Stimulated activated naive B cell treated with anti-CD40 and anti-IgM and Interleukin-4, amounts not matched to agents 10 μg/mL and 1 μg/mL and 100 μg/mL, for 72 hours (primary cell): Measurements from ENCODE around the gene CDK1.
A peak's percentile ranks its signal among the peaks of the same experiment; 100 is the strongest.
"Not testable (repeated sequence)": the region's sequence is repeated elsewhere in the genome, so short reads cannot be mapped to it uniquely, and the experiment has no call there.

Source experiments
- ATAC-seq, 2 donors: fragments of 150-1000 bp; cut with Tn5 transposase; replicated peaks; 2 replicates each; pipeline ENCODE4 v1.10.0; 2021; ENCODE audit warnings: moderate library complexity in 1 of 2
- DNase-seq: peaks from one replicate; pipeline ENCODE4 v3.0.0; 2021
- H3K27ac Mint-ChIP-seq: one replicate; pipeline ENCODE4 v1.8.0; 2022; ENCODE audit warnings: mild to moderate bottlenecking, mixed read lengths
- H3K27me3 Mint-ChIP-seq, 2 donors: one replicate each; pipeline ENCODE4 v1.8.0; 2022; ENCODE audit warnings: mixed read lengths in 2 of 2
- H3K36me3 Mint-ChIP-seq, 2 donors: one replicate each; pipeline ENCODE4 v1.8.0; 2022; ENCODE audit warnings: mixed read lengths in 2 of 2, mild to moderate bottlenecking in 1 of 2
- H3K4me1 Mint-ChIP-seq, 2 donors: one replicate each; pipeline ENCODE4 v1.8.0; 2022; ENCODE audit warnings: mixed read lengths in 2 of 2, mild to moderate bottlenecking in 1 of 2
- H3K4me3 Mint-ChIP-seq, 2 donors: one replicate each; pipeline ENCODE4 v1.8.0; 2022; ENCODE audit warnings: mild to moderate bottlenecking in 2 of 2, mixed read lengths in 2 of 2, moderate library complexity in 1 of 2
- H3K9me3 Mint-ChIP-seq, 2 donors: one replicate each; pipeline ENCODE4 v1.8.0; 2022; ENCODE audit warnings: mixed read lengths in 2 of 2, mild to moderate bottlenecking in 1 of 2

The CDK1 gene

DNA sequence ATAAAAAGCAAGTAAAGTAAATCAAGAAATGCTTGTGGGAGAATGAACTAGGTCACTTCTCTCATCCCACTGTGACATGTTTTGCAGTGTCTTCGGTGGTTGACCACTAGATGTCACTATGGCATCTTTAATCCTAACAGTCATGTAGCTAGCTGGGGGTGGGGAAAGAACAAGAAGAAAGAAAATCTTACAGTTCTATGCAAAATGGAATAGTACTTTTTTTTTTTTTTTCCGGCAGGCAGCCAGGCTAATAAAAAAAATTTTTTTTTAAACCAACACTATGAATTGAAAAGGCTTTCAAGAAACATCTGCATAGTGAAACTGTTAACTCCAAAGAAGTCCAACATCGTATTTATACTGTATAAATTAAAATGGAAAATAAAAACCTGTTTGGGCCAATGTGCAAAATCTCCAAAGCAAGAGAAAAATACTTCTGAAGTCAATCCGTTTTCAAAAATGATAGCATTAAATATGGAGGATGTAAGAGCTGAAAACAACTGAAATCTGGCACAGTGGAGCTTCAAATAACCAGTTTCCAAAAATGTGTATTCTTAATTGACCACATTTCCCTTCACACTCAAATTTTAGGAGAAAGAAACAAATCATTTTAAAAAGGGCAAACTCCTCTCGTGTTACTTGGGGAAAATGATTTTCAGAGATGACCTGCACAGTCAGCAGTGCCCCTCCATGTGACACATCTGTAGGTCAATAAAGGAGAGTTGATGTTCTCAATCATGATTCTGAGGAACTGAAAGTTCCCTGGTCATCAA lies 38.5 kb downstream of the CDK1 start:
- peak; percentile 90 to 92 for ATAC-seq
- H3K4me1 Mint-ChIP-seq, result peaks cover 2 to 8% of the 10 kb centered on the region in 2 donors
- no peaks in the 10 kb centered on the region for H3K36me3 Mint-ChIP-seq
- no peak overlapping the region for H3K4me3 Mint-ChIP-seq
- no peaks in the 10 kb centered on the region for H3K9me3 Mint-ChIP-seq
- no peak overlapping the region for H3K27ac Mint-ChIP-seq
- DNase-seq, result peak; percentile 22
- no peaks in the 10 kb centered on the region for H3K27me3 Mint-ChIP-seq

DNA sequence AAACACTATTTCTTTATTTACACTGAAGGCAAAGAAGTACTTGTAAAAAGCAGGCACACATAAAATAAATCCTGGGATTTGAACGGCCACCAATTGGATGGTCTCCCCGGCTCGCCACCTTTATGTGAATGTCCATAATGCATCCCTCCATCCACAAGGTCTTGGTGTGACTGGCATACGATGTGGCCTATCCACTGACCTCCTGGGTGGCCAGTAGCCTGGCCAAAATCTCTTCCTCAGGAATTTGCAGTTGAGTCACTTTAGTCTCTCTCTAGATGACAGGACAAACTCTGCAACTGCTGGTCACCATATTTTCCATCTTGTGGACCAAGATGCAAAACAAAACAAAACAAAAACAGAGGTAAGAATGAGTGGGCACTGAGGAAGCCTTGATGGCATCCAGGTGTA lies 39.1 kb downstream of the CDK1 start:
- H3K36me3 Mint-ChIP-seq, result no peaks in the 10 kb centered on the region
- no peak overlapping the region for H3K4me3 Mint-ChIP-seq
- H3K27ac Mint-ChIP-seq, result no peak overlapping the region
- H3K9me3 Mint-ChIP-seq, result no peaks in the 10 kb centered on the region
- H3K4me1 Mint-ChIP-seq, result peaks cover 2 to 8% of the 10 kb centered on the region in 2 donors
- no peak for ATAC-seq
- no peak for DNase-seq
- H3K27me3 Mint-ChIP-seq, result no peaks in the 10 kb centered on the region

DNA sequence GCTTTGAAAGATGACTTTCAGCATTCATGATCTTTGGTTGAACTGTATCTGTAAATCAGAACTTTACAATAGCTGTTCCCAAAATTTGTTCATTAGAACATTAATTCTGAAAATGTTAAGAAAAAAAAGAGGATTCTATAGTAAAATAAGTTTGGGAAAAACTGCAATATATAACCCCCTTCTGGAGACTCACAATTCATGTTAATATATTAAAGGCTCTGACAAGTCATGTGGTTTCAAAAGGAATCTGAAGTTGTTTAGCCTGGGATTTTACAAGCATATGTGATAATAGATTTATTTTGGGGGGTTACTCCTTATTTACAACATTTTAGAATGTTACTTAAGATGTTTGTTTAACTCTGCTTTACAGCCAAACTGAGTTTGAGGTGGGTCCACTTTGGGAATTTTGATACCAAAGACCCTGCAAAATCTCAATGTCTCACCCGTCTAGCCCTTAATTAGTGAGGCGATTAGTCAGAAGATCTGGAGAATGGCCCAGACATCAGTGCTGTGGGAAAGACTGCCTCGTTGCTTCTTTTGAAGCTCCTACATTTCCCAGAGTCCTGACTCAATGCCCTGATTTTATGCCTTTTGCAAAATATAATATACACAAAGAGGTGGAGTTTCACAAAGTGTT lies 40.0 kb downstream of the CDK1 start:
- no peaks in the 10 kb centered on the region for H3K9me3 Mint-ChIP-seq
- DNase-seq (no peak), ATAC-seq (no peak)

DNA sequence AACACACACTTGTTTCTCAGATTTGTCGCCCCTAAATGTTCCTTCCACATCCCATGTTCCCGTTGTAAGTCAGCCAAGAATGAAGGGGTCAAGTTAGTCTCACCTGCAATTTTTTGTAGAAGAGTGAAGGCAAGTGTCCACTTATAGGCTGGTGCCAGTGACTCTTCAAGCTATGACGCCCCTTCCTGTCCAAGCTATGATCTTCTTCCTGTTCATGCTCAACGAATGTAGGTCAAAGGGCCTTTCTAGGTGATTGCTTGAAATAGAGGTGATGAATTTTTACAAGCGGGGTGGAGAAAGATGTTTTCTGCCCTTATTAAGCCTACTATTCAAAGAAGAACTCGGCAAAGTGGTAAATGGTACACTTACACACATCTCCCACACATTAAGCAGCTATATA lies 41.0 kb downstream of the CDK1 start:
- DNase-seq, result no peak
- ATAC-seq, result no peak
- Mint-ChIP-seq H3K9me3 (no peaks in the 10 kb centered on the region), H3K36me3 (no peaks in the 10 kb centered on the region), H3K4me3 (no peak overlapping the region), H3K27me3 (no peaks in the 10 kb centered on the region), H3K27ac (no peak overlapping the region), H3K4me1 (peaks cover 2 to 8% of the 10 kb centered on the region in 2 donors)

More for the DNA sequence above, 40.0 kb downstream of the CDK1 start:
- Mint-ChIP-seq H3K36me3 (no peaks in the 10 kb centered on the region), H3K27me3 (no peaks in the 10 kb centered on the region), H3K27ac (no peak overlapping the region), H3K4me1 (peaks cover 2 to 8% of the 10 kb centered on the region in 2 donors), H3K4me3 (no peak overlapping the region)

DNA sequence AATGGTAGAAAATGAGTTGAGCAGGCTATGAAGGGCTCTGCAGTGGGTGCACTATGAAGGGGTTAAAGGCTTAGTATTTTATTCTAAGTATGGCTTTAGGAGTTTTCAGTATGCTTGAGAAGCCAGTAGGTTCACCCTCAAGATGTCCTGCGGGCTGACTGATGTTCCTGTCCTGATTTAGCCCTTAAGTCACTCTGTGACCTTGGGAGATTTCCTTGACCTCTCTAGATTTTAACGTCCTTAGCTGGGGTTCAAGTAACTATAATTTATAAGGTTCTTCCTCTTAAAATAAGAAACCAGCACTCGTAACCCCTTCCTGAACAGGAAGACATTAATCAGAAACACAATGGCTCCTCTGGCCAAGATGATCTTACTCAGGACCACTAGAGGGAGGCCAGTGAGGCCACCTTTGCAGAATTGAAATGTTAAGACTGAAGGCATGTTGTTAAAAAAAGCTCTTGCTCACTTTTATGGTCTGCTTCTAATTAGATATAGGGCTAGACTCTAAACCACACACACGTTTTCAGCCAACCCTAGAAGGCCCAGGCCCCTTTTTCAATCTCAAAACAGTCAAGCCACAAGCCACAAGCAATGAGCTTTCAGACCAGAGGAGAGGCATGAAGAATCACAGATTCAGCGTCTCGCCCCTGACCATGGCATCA lies 41.9 kb downstream of the CDK1 start:
- Mint-ChIP-seq H3K4me1 (peaks cover 2 to 8% of the 10 kb centered on the region in 2 donors), H3K9me3 (no peaks in the 10 kb centered on the region), H3K27ac (no peak overlapping the region), H3K4me3 (no peak overlapping the region), H3K36me3 (no peaks in the 10 kb centered on the region), H3K27me3 (no peaks in the 10 kb centered on the region)
- DNase-seq (no peak), ATAC-seq (peak; percentile 39 to 43)

DNA sequence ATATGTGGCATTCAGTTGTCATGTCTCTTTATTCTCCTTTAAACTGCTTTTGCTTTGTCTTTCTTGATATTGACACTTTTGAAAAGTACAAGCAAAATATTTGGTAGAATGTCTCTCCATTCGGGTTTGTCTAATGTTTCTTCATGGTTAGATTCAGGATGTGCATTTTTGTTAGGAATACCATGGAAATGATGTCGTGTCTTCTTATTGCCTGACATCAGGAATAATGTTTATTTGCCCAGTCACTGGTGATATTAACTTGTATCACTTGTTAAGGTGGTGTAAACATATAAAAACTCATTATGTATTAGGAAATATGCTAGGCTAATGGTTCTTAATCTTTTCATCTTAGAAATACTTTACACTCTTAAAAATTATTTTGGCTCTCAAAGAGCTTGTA lies 43.4 kb downstream of the CDK1 start:
- DNase-seq, result no peak
- Mint-ChIP-seq H3K36me3 (no peaks in the 10 kb centered on the region), H3K4me3 (no peak overlapping the region), H3K9me3 (no peaks in the 10 kb centered on the region), H3K27me3 (no peaks in the 10 kb centered on the region), H3K27ac (no peak overlapping the region), H3K4me1 (peaks cover 2 to 8% of the 10 kb centered on the region in 2 donors)
- ATAC-seq, result no peak

DNA sequence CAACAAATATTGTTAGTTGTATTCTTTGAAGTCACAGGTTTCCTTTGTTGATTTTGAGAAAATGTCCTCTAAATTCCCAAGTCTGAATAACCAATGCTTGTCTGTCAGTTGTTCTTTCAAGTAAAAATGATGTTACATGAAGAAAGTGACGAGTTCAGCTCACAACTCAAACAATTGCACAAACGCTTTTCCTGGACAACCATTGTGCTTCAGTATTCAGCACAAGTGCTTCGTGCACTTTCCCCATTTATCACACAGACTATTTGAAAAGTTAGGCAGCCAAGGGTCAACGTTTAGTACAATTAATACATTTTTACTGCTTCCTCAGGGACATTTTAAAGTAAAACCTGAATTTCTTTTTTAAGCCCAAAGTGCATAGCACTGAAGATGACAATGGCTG lies 44.5 kb downstream of the CDK1 start:
- DNase-seq (no peak), ATAC-seq (no peak)
- Mint-ChIP-seq H3K27me3 (peaks cover 0 to 2% of the 10 kb centered on the region in 2 donors), H3K4me1 (peaks cover 0 to 2% of the 10 kb centered on the region in 2 donors), H3K36me3 (no peaks in the 10 kb centered on the region), H3K4me3 (no peak overlapping the region), H3K27ac (no peak overlapping the region), H3K9me3 (no peaks in the 10 kb centered on the region)

DNA sequence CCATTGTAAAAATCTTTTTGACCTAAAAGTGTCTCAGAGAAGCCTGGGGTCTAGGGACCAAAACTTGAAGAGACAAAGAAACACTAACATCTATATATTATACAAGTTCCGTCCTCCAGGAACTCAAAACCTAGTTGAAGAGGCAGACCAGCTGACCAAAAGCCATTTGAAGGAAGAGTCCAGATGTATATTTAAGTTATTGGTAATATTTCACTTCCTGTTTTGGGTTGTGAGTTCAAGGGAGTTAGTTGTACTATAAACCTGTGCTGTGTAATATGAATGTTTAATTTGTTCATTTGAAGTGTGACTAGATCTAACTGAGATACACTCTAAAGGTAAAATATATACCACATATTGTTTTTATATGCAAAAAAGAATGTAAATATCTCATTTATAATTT lies 45.0 kb downstream of the CDK1 start:
- Mint-ChIP-seq H3K4me3 (no peak overlapping the region), H3K9me3 (no peaks in the 10 kb centered on the region), H3K27me3 (peaks cover 0 to 5% of the 10 kb centered on the region in 2 donors), H3K4me1 (peaks cover 0 to 2% of the 10 kb centered on the region in 2 donors), H3K27ac (no peak overlapping the region), H3K36me3 (no peaks in the 10 kb centered on the region)
- no peak for ATAC-seq
- no peak for DNase-seq

DNA sequence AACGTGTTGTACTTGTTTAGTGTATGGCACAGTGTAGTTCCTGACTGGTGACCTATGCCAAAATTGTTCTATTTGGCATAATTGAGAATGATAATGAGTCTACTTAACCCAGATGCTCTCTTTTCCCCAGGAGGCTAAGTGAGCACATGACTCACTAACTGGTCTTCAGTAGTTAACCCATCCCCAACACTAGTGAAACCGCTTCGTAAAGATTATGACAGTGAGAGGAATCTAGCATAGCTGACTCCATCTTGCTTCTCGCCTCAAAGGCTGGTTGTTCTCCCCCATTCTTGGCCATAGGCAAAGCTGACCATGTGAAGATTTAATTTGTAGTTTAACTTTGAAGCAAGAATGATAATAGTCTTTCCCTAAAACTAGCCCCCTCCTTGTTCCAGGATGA lies 47.2 kb downstream of the CDK1 start:
- DNase-seq (no peak), ATAC-seq (no peak)
- Mint-ChIP-seq H3K27me3 (peaks cover 0 to 5% of the 10 kb centered on the region in 2 donors), H3K4me1 (no peaks in the 10 kb centered on the region), H3K36me3 (no peaks in the 10 kb centered on the region), H3K4me3 (no peak overlapping the region), H3K27ac (no peak overlapping the region), H3K9me3 (no peaks in the 10 kb centered on the region)

DNA sequence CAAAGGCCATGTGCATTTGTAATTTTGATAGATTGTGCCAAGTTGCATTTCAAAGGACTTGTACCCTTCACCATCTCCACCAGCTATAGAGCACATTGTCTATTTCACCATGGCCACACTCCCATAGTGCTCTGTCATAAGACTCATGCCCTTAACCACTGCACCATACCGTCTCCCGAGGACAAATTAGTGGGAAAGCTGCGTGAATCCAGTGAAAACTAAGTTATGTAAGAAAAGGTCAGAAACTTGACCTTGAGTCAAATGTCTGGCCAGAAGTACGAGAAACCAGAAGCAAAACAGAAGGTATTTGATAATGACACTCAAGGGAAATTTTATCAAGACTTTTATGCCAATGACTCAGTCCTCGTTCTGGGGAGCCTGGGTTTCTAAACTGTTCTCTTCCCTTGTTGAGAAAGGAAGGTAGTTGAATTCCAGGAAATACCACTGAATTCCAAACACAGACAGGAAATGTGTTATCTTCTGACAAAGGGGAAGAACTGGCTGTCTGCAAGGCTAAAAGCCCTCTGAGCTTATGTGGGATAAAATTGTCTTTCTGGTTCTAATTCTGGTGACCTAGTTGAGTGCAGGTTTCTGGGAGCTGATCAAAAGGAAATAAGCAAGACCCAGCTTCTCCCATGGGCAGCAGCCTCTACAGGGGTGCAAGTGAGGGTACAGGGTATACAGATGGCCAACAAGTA lies 49.7 kb downstream of the CDK1 start:
- no peaks in the 10 kb centered on the region for H3K4me1 Mint-ChIP-seq
- no peak overlapping the region for H3K27ac Mint-ChIP-seq
- no peak for DNase-seq
- no peak for ATAC-seq
- no peaks in the 10 kb centered on the region for H3K36me3 Mint-ChIP-seq
- peaks cover 0 to 5% of the 10 kb centered on the region in 2 donors for H3K27me3 Mint-ChIP-seq
- no peaks in the 10 kb centered on the region for H3K9me3 Mint-ChIP-seq
- H3K4me3 Mint-ChIP-seq, result no peak overlapping the region

DNA sequence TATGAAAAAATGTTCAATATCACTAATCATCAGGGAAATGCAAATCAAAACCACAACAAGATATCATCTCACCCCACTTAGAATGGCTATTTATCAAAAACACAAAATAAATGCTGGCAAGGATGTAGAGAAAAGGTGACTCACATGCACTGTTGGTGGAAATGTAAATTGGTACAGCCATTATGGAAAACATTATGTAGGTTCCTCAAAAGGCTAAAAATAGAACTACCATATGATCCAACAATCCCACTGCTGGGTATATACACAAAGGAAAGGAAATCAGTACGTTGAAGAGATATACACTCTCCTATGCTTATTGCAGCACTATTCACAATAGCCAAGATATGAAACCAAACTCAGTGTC lies 50.2 kb downstream of the CDK1 start:
- Mint-ChIP-seq H3K4me3 (no peak overlapping the region), H3K27me3 (peaks cover 0 to 5% of the 10 kb centered on the region in 2 donors), H3K9me3 (no peaks in the 10 kb centered on the region), H3K4me1 (no peaks in the 10 kb centered on the region), H3K36me3 (no peaks in the 10 kb centered on the region), H3K27ac (no peak overlapping the region)
- no peak for ATAC-seq
- DNase-seq, result no peak

DNA sequence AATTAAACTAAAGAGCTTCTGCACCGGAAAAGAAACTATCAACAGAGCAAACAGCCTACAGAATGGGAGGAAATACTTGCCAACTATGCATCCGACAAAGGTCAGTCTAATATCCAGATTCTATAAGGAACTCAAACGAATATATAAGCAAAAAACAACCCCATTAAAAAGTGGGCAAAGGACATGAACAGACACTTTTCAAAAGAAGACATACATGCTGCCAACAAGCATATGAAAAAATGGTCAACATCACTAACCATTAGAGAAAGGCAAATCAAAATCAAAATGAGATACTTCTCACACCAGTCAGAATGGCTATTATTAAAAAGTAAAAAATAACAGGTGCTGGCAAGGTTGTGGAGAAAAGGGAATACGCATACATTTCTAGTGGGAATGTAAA lies 53.9 kb downstream of the CDK1 start:
- not testable (repeated sequence) for H3K9me3 Mint-ChIP-seq, H3K4me1 Mint-ChIP-seq, ATAC-seq, H3K27me3 Mint-ChIP-seq, DNase-seq, H3K36me3 Mint-ChIP-seq, H3K27ac Mint-ChIP-seq, H3K4me3 Mint-ChIP-seq

DNA sequence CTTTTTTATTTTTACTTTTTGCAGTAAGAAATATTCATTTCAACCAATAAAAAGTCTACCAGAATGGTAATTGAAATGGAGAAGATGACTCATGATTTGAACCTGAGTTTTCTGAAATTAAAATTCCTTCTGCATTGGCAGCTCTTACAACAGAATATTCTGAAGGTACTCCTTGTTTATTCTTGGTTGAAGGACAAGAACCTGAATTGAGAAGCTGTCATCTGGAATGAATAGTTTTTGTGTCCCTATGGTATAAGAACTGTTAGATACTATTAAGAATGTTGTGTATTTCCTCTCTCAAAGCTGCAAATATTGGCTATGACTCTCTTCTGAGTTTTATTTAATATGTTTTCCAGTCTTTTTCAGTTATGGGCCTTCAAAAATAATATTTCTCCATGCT lies 56.1 kb downstream of the CDK1 start:
- no peak for ATAC-seq
- no peak for DNase-seq
- Mint-ChIP-seq H3K27ac (no peak overlapping the region), H3K9me3 (no peaks in the 10 kb centered on the region), H3K4me3 (no peak overlapping the region), H3K36me3 (no peaks in the 10 kb centered on the region), H3K27me3 (no peaks in the 10 kb centered on the region), H3K4me1 (no peaks in the 10 kb centered on the region)

DNA sequence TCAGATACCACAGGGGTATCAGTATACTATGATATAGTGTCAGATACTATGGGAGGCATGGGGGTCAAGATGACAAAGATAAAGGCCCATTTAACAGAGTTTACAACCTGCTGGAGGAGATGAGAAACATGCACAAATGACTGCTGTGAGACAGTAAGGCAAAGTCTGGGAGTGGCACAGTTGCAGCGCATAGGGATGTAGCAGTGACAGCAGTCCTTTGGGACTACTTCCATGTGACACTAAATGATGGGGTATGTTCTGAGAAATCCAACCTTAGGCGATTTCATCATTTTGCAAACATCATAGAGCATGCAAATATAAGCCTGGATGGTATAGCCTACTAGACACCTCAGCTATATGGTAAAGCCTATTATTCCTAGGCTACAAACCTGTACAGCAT lies 56.8 kb downstream of the CDK1 start:
- Mint-ChIP-seq H3K4me1 (no peaks in the 10 kb centered on the region), H3K27ac (no peak overlapping the region), H3K27me3 (no peaks in the 10 kb centered on the region), H3K9me3 (no peaks in the 10 kb centered on the region), H3K4me3 (no peak overlapping the region), H3K36me3 (no peaks in the 10 kb centered on the region)
- DNase-seq, result no peak
- no peak for ATAC-seq
